ENCODE results near the gene FREY1.
A peak's percentile ranks its signal among the peaks of the same experiment; 100 is the strongest.

FREY1 gene

DNA sequence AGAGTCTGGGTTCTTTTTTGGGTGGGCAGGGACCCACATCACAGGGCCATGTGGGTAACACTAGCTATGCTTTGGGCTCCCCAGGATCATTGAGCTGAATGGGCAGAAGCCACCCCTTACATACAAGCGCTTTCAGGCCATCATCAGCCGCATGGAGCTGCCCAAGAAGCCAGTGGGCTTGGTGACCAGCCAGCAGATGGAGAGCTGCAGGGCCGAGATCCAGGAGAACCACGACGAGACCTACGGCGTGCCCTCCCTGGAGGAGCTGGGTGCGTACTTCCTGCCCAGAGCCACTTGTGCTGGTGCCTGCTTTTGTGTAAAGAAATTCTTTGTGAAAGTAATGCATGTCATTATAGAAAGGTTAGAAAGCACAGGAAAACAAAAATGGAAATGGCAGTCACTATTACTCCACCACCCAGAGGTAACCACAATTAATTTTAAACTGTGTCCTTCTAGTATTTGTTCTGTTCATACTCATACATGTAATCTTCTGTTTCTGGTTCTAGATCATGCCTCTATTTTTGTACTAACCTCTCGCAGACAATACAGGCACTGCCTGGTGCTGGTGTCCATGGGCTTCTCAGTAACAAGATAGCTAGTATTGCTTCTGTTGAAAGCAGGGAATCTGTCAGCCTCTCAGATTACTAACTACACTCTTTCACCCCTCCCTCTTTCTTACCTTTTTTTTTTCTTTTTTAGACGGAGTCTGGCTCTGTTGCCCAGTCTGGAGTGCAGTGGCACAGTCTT, 46.1 kb downstream of the FREY1 start:
- DNase-seq, result no peak

DNA sequence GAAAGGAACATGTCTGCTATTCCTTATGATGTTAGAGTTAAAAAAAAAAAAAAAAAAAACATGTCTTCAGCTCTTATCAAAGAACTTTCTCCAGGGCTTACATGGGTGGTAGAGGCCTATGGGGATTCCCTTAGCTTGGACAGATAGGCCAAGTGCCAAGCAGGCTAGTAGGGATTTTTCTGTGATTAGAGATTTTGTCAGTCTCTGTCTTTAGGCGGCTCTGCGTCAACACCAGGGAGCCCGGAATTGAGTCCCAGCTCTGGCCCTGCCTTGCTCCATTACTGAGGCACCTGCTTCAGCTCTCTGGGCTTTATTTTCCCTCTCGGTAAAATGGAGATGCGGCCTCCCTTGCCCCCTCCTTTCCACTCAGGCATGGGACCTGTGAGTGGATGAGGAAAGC, 46.7 kb downstream of the FREY1 start:
- DNase-seq, result no peak

DNA sequence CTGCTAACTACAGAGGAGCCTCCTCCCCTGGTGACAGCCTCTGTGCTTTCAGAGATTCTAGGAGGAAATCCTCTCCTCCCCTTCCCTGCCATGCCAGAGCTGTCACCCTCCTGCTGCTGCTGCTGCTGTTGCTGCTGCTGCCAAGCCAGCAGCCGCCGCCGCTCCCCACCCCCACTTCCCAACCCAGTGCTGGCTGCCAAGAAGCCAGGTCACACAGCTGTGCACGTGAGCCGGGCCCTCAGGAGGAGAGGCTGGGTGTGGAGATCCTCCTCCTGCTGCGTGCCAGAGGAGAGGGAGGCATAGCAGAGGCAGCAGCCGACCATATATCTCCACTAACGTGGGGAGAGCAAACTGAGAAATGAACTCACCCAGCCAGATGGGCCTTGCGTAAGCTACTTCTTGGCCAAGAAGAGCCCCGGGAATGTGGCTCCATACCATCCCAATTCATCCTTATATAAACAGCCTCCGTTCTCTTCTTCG, 47.4 kb downstream of the FREY1 start:
- DNase-seq, result peak; percentile 97

DNA sequence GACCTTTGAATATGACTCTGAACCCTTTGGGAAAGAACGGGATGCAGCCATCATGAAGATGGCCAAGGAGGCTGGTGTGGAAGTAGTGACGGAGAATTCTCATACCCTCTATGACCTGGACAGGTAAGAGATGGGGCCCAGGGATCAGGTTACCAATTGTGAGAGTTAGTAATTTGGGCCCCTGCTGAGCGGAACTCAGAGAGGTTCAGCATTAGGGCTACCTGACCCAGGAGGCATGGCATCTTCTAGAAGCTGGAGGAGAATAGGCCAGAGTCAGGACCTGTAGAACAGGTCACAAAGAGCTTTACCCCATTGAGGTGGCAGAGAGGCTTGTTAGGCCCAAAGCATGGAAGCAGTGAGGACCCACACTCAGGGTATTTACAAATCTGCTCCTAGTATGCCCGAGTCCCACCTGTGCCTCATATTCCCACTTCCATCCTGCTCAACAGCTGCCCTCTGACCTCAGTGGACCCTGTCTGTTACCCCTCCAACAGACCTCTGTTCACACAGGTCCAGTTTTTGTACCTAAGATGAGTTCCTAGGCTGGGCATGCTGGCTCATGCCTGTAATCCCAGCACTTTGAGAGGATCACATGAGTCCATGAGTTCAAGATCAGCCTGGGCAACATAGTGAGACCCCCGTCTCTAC, 48.2 kb downstream of the FREY1 start:
- no peak for DNase-seq

DNA sequence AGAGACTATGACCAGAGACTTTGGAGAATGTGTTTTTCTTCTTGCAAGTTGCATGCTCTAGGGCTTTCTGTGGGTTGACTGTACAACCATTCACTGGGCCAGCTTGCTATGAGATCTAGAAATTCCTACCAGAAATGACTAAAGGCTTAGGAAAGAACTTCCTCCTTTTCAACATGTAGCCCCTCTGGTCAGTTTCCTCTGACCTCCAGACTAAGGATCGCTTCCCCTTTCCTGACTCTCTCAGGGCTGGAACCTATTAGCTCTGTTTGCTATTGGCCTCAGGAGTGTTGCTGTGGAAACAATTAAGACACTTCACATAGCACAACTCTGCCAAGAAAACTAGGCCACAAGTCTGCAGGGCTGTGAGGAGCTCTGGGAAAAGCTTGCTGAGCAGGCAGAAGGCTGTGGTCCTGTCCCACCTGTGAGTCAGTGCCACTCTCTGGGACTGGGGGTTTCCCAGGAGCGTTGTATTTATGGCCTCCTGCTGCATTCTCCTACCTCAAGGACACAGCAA, 49.1 kb downstream of the FREY1 start:
- peak; percentile 89 for DNase-seq

Measured in fibroblast of skin of right biceps (primary cell).